A549 (cell line): Measurements from ENCODE around the gene RERE. TPM values are rescaled to one million over a fixed set of nuclear protein-coding genes. Genes with fewer than 3 reads are reported as not detected.
A peak's percentile ranks its signal among the peaks of the same experiment; 100 is the strongest.

Source experiments
- ATAC-seq, 2 experiments: fragments of 200-7000 bp in 1 of 2; fragments of >200 bp in 1 of 2; cut with Nextera tagmentation in 1 of 2; cut with Tn5 transposase in 1 of 2; 3 replicates each; pipeline versions ENCODE4 v1.8.0 to v1.9.1; 2018 to 2020; ENCODE audit warnings: mild to moderate bottlenecking in 1 of 2, moderate library complexity in 1 of 2
- CTCF ChIA-PET: fragments of 300-600 bp; sonication (Branson Sonifier 250); formaldehyde crosslinking; extraction: SDS; loops from one replicate; lab custom pipeline; 2021; ENCODE audit warnings: antibody characterized with exemption, inconsistent platforms; lab: Yijun Ruan, JAX
- POLR2A ChIA-PET: fragments of 350-600 bp; formaldehyde crosslinking; extraction: SDS; loops from one replicate; lab custom pipeline; 2021; ENCODE audit warnings: antibody characterized with exemption, inconsistent platforms; lab: Yijun Ruan, JAX
- DNase-seq, 2 experiments: peaks; one replicate each; pipeline versions ENCODE4 v3.0.0 to v3.0.0-alpha.2; 2011 to 2016; ENCODE audit warnings: low read depth in 1 of 2, low spot score in 1 of 2
- FAIRE-seq: peaks from 2 replicates; lab custom pipeline; 2011; peaks lifted over from hg19 to GRCh38; lab: Jason Lieb, UNC
- H3K27ac ChIP-seq, 2 experiments: fragments of >200 bp; sonication (Bioruptor Twin); formaldehyde crosslinking; 3 replicates each; pipeline ENCODE4 v1.5.1; 2016 to 2017
- H3K4me1 ChIP-seq: fragments of >200 bp; sonication (Bioruptor Twin); formaldehyde crosslinking; 3 replicates; pipeline ENCODE4 v1.6.1; 2016
- H3K4me2 ChIP-seq: fragments of >200 bp; sonication (Bioruptor Twin); formaldehyde crosslinking; 3 replicates; pipeline ENCODE4 v1.6.1; 2016
- H3K4me3 ChIP-seq: fragments of >200 bp; sonication (Bioruptor Twin); formaldehyde crosslinking; 3 replicates; pipeline ENCODE4 v1.5.1; 2016
- H3K9me3 ChIP-seq: fragments of >200 bp; sonication (Bioruptor Twin); formaldehyde crosslinking; 3 replicates; pipeline ENCODE4 v1.6.1; 2016
- CEBPB ChIP-seq, 2 experiments: fragments of >200 bp in 1 of 2; sonication (Bioruptor Twin) in 1 of 2; formaldehyde crosslinking in 1 of 2; IDR thresholded peaks; 2 replicates each; pipeline ENCODE4 v1.6.1; 2012 to 2016
- CHD2 ChIP-seq: fragments of 150-350 bp; IDR thresholded peaks from 2 replicates; pipeline ENCODE4 v1.6.1; 2014; ENCODE audit warnings: low read length; ENCODE audit not compliant: partially characterized antibody
- EHF ChIP-seq: fragments of 250-450 bp; sonication (Bioruptor Pico); IDR thresholded peaks from 2 replicates; pipeline ENCODE4 v1.5.0; 2020; ENCODE audit warnings: mild to moderate bottlenecking
- EHMT2 ChIP-seq: fragments of 200-600 bp; sonication (generic); IDR thresholded peaks from 2 replicates; pipeline ENCODE4 v1.6.1; 2016; ENCODE audit warnings: antibody characterized with exemption, low read depth, mild to moderate bottlenecking, moderate library complexity
- EP300 ChIP-seq, 2 experiments: fragments of >200 bp; sonication (Bioruptor Twin); formaldehyde crosslinking; IDR thresholded peaks; 2 replicates in 1 of 2; 3 replicates in 1 of 2; pipeline ENCODE4 v1.6.1; 2016 to 2017
- ESRRA ChIP-seq: fragments of 150-350 bp; IDR thresholded peaks from 2 replicates; pipeline ENCODE4 v1.6.1; 2014; ENCODE audit warnings: mild to moderate bottlenecking, low read length, borderline replicate concordance
- FOSB ChIP-seq: fragments of 250-450 bp; sonication (Bioruptor Pico); IDR thresholded peaks from 2 replicates; pipeline ENCODE4 v1.5.0; 2020; ENCODE audit warnings: mild to moderate bottlenecking, moderate library complexity
- FOSL2 ChIP-seq, 2 experiments: fragments of 450-650 bp in 1 of 2; fragments of >200 bp in 1 of 2; sonication (Bioruptor Twin) in 1 of 2; formaldehyde crosslinking; IDR thresholded peaks; 2 replicates each; pipeline versions ENCODE4 v1.5.0 to v1.6.1; 2016 to 2020; ENCODE audit warnings: mild to moderate bottlenecking in 1 of 2, moderate library complexity in 1 of 2
- GATA3 ChIP-seq: IDR thresholded peaks from 2 replicates; pipeline ENCODE4 v1.6.1; 2012; ENCODE audit warnings: borderline replicate concordance
- HOXA7 ChIP-seq: fragments of 250-450 bp; sonication (Bioruptor Pico); IDR thresholded peaks from 2 replicates; pipeline ENCODE4 v1.5.0; 2020; ENCODE audit warnings: mild to moderate bottlenecking, moderate library complexity
- JUN ChIP-seq, 2 experiments: fragments of >200 bp; sonication (Bioruptor Twin); formaldehyde crosslinking; IDR thresholded peaks; 2 replicates in 1 of 2; 3 replicates in 1 of 2; pipeline ENCODE4 v1.6.1; 2016 to 2017
- JUNB ChIP-seq: fragments of >200 bp; sonication (Bioruptor Twin); formaldehyde crosslinking; IDR thresholded peaks from 2 replicates; pipeline ENCODE4 v1.6.1; 2016
- MAFK ChIP-seq: fragments of 450-650 bp; IDR thresholded peaks from 2 replicates; pipeline ENCODE4 v1.6.1; 2014; ENCODE audit not compliant: partially characterized antibody
- MYC ChIP-seq: IDR thresholded peaks from 2 replicates; pipeline ENCODE4 v1.6.1; 2012; ENCODE audit warnings: mild to moderate bottlenecking, inconsistent platforms, low read length, improper control_type of control experiment, borderline replicate concordance
- NPAS2 ChIP-seq: fragments of 250-450 bp; sonication (Bioruptor Pico); IDR thresholded peaks from 2 replicates; pipeline ENCODE4 v1.8.0; 2022; ENCODE audit warnings: mild to moderate bottlenecking, moderate library complexity, borderline replicate concordance
- RAD21 ChIP-seq, 2 experiments: fragments of >200 bp in 1 of 2; sonication (Bioruptor Twin) in 1 of 2; formaldehyde crosslinking in 1 of 2; IDR thresholded peaks in 1 of 2; conservative IDR thresholded peaks in 1 of 2; 2 replicates in 1 of 2; 3 replicates in 1 of 2; pipeline ENCODE4 v1.6.1; 2012 to 2018; ENCODE audit warnings: inconsistent platforms in 1 of 2
- SREBF2 ChIP-seq: fragments of 450-650 bp; IDR thresholded peaks from 2 replicates; pipeline ENCODE4 v1.6.1; 2014; ENCODE audit warnings: mild to moderate bottlenecking, moderate library complexity
- TFCP2L1 ChIP-seq: fragments of 250-450 bp; sonication (Bioruptor Pico); IDR thresholded peaks from 2 replicates; pipeline ENCODE4 v1.5.0; 2021; ENCODE audit warnings: mild to moderate bottlenecking
- TP53 ChIP-seq: fragments of 250-450 bp; sonication (Bioruptor Pico); IDR thresholded peaks from 2 replicates; pipeline ENCODE4 v1.5.0; 2021; ENCODE audit warnings: mild to moderate bottlenecking, moderate library complexity
- WGBS: methylation state at CpG from one replicate; pipeline ENCODE4 v1.1.6; 2017; ENCODE audit errors: missing lambda C conversion rate; 5-methylcytosine and 5-hydroxymethylcytosine counted together
- polyA plus RNA-seq, 4 experiments: library from polyadenylated mRNA; depleted of rRNA in 3 of 4; stranded (reverse); fragments of >200 nt; fragmentation: RNase III in 1 of 4; extraction: RNeasy Plus Mini Kit Qiagen cat#74134 plus additional on column Dnase treatment in 1 of 4; gene quantifications; 2 replicates in 3 of 4; 3 replicates in 1 of 4; pipeline ENCODE4 v1.2.3, GENCODE V29; 2011 to 2017
- TF ChIP-seq, protein P1 (sequence below): fragments of >200 bp; sonication (Bioruptor Twin); formaldehyde crosslinking; IDR thresholded peaks from 2 replicates; pipeline ENCODE4 v1.6.1; 2016
- TF ChIP-seq, protein P2 (sequence below): fragments of 150-350 bp; IDR thresholded peaks from 2 replicates; pipeline ENCODE4 v1.6.1; 2014; ENCODE audit warnings: low read depth, mild to moderate bottlenecking, low read length
- TF ChIP-seq, protein P3 (sequence below): fragments of >200 bp; sonication (Bioruptor Twin); formaldehyde crosslinking; IDR thresholded peaks from 3 replicates; pipeline ENCODE4 v1.5.1; 2016

The RERE gene
- polyA plus RNA-seq, 2 of the 4 experiments (the other 2 are of a cell fraction): 12.6 to 28.6 TPM

DNA sequence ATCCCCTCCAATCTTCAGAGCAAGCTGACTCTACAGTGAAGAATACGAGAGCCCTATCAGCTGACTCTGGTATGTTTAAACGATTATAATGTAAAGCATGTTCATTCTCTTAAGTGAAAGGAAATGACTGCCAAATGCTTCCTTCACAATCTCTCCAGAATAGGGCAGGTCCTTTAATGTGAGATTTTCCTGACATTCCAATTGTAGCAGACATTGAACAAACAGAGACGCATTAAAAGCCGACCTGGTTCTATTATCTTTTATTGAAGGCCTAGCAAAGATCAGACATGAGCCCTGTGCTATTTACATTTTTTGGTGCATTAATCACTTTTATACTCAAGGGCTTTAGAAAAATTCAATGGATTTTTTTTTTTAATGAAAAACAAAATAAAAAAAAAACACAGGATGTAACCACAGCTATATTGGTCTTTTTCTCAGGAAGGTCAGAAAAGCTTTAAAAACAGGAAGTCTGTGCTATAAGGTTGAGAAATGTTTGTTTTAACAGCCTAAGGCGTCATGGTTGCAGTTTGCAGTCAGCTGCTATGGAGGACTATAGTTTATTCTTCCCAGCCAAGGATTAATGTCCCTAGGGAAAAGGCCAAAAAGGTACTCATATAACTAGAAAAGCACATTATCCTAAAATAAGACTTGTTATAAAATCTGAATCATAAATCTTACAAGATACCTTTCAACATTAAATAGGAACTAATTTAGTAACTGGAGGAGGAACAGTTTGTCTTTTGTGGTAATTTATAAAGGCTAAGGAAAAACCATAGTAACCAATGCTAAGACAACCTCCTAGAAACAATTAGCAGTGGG is 104.8 kb downstream of the RERE start:
- ChIA-PET CTCF (interaction anchor here (0.8 to 1.8 kb wide), 3 partner anchors 9 to 32 kb away, joined by 3 to 4 read pairs (median 3); no protein-coding TSS in a partner anchor), POLR2A (interaction anchor here (0.5 to 1.4 kb wide), 4 partner anchors 9 to 104 kb away, joined by 3 to 13 read pairs (median 4); no protein-coding TSS in a partner anchor)
- Histone ChIP-seq H3K4me2 (peak overlapping the region; percentile 93), H3K4me1 (peaks cover 66% of the 10 kb centered on the region), H3K27ac (peak overlapping the region; percentile 88 to 94), H3K4me3 (0 out of 3 replicates have a peak overlapping the region, but pooled peaks have one; percentile 17), H3K9me3 (no peaks in the 10 kb centered on the region)
- under 1% methylated on average over 5 of the region's 5 CpGs for WGBS
- FAIRE-seq: peak; percentile 23
- DNase-seq: peak; percentile 77 to 93
- TF ChIP-seq EHF (CRISPR knock-in tag): no peak
- TF ChIP-seq EP300 (IDR thresholded peaks at IDR 0.05): peak; percentile 54 to 86; a peak in 4 of 5 replicates
- TF ChIP-seq, protein P1, sequence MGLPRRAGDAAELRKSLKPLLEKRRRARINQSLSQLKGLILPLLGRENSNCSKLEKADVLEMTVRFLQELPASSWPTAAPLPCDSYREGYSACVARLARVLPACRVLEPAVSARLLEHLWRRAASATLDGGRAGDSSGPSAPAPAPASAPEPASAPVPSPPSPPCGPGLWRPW: 0 out of 2 replicates have a peak, but pooled peaks have one; percentile 7
- TF ChIP-seq TFCP2L1 (CRISPR knock-in tag): no peak
- 0 out of 2 replicates have a peak, but pooled peaks have one; percentile 26 for TF ChIP-seq FOSL2 (IDR thresholded peaks at IDR 0.05)
- TF ChIP-seq FOSL2 (CRISPR knock-in tag; IDR thresholded peaks at IDR 0.05): peak; percentile 76
- TF ChIP-seq TP53 (CRISPR knock-in tag): no peak
- TF ChIP-seq GATA3: peak; percentile 78
- no peak for TF ChIP-seq HOXA7 (CRISPR knock-in tag)
- peak; percentile 12 for TF ChIP-seq MAFK
- no peak for TF ChIP-seq SREBF2
- peak; percentile 40 to 87; a peak in 4 of 5 replicates for TF ChIP-seq JUN (IDR thresholded peaks at IDR 0.05)
- no peak for TF ChIP-seq NPAS2 (CRISPR knock-in tag)
- peak; percentile 83 for TF ChIP-seq JUNB
- no peak for TF ChIP-seq ESRRA
- peak; percentile 78 to 87 for TF ChIP-seq CEBPB (IDR thresholded peaks at IDR 0.05)
- TF ChIP-seq RAD21 (conservative IDR thresholded peaks at IDR 0.05 in 1 of 2, IDR thresholded peaks at IDR 0.05 in 1 of 2): peak in 1 of 2 experiments; percentile 24; a peak in 3 of 5 replicates
- no peak for TF ChIP-seq EHMT2
- TF ChIP-seq, protein P2, sequence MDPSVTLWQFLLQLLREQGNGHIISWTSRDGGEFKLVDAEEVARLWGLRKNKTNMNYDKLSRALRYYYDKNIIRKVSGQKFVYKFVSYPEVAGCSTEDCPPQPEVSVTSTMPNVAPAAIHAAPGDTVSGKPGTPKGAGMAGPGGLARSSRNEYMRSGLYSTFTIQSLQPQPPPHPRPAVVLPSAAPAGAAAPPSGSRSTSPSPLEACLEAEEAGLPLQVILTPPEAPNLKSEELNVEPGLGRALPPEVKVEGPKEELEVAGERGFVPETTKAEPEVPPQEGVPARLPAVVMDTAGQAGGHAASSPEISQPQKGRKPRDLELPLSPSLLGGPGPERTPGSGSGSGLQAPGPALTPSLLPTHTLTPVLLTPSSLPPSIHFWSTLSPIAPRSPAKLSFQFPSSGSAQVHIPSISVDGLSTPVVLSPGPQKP: no peak
- no peak for TF ChIP-seq CHD2
- TF ChIP-seq, protein P3, sequence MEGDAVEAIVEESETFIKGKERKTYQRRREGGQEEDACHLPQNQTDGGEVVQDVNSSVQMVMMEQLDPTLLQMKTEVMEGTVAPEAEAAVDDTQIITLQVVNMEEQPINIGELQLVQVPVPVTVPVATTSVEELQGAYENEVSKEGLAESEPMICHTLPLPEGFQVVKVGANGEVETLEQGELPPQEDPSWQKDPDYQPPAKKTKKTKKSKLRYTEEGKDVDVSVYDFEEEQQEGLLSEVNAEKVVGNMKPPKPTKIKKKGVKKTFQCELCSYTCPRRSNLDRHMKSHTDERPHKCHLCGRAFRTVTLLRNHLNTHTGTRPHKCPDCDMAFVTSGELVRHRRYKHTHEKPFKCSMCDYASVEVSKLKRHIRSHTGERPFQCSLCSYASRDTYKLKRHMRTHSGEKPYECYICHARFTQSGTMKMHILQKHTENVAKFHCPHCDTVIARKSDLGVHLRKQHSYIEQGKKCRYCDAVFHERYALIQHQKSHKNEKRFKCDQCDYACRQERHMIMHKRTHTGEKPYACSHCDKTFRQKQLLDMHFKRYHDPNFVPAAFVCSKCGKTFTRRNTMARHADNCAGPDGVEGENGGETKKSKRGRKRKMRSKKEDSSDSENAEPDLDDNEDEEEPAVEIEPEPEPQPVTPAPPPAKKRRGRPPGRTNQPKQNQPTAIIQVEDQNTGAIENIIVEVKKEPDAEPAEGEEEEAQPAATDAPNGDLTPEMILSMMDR: no peak
- 0 out of 2 replicates have a peak, but pooled peaks have one; percentile 37 for TF ChIP-seq MYC
- TF ChIP-seq FOSB (CRISPR knock-in tag): no peak
- peak; percentile 92 to 95 for ATAC-seq
